Measurements from ENCODE around the gene RNU7-1.

- TF ChIP-seq CTCF (IDR thresholded peaks at IDR 0.05; ENCODE audit: insufficient read depth, low read length) (no peak), REST (IDR thresholded peaks at IDR 0.05; ENCODE audit: insufficient replicate concordance, low read depth) (no peak)
These were observed 43.6 kb upstream of the RNU7-1 start for GRCh38 chr12:6899837-6900519.

Measured in HL-60 (cell line).